ENCODE measurements around the gene ITSN1.
"Not testable (repeated sequence)": the region's sequence is repeated elsewhere in the genome, so short reads cannot be mapped to it uniquely, and the experiment has no call there.

ITSN1 gene

DNA sequence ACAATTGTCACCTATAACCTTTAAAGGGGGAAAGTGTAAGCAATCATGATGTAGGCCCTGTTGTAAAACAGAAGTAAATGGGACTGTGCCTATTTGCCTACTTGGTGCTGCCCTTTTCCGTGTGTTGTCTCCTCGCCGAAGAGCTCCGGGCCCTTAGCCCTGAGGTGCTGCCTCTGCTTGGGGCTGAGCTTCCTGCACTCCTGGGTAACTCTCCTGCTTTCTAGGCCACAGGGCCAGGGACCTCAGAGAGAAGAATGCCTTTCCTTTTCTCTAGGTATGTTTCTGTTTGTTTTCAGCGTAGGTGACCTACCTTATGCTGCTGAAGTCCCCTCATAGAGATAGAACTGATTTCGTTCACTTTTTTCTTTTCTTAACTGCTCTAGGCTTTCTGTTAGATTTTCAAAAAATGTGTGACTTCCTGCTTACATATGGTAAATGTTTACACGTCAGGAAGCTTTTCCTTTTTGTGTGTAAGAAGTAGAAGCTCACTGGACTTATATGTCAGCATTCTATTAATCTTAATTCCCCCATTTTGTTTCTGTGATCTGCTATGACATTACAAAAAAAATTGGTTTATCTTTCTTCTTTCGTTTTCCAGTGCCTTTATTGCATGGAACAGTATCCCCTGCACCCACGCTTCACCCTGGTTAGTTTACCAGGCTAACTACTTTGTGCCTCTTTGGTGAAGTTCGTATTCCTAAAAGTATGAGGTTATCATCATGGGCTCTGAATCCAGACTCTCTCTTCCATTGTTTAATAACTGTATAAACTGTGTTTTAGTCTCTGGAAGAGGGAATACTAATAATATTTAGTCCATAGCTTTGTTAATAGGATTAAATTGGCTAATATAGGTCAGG lies 61.7 kb downstream of the ITSN1 start:
- TF ChIP-seq, protein P1, sequence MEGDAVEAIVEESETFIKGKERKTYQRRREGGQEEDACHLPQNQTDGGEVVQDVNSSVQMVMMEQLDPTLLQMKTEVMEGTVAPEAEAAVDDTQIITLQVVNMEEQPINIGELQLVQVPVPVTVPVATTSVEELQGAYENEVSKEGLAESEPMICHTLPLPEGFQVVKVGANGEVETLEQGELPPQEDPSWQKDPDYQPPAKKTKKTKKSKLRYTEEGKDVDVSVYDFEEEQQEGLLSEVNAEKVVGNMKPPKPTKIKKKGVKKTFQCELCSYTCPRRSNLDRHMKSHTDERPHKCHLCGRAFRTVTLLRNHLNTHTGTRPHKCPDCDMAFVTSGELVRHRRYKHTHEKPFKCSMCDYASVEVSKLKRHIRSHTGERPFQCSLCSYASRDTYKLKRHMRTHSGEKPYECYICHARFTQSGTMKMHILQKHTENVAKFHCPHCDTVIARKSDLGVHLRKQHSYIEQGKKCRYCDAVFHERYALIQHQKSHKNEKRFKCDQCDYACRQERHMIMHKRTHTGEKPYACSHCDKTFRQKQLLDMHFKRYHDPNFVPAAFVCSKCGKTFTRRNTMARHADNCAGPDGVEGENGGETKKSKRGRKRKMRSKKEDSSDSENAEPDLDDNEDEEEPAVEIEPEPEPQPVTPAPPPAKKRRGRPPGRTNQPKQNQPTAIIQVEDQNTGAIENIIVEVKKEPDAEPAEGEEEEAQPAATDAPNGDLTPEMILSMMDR (IDR thresholded peaks at IDR 0.05; ENCODE audit: insufficient read depth, missing control alignments), result no peak
- DNase-seq (ENCODE audit: insufficient read length, low spot score) (no peak), FAIRE-seq (no peak)

DNA sequence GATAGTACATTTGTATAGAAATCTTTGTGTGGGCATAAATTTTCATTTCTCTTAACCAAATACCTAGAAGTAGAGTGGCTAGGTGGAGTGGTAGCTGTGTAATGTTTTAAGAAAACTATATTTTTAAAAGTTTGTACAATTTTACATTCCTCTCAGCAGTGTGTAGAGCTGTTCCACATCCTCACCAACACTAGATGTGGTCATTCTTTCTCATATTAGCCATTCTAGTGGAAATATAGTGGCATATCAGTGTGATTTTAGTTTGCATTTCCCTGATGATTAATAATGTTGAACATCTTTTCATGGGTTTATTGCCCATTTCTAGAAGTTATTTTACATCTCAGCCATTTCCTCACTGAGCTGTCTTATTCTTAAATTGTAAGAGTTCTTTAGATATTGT lies 65.5 kb downstream of the ITSN1 start:
- no peak for DNase-seq (ENCODE audit: insufficient read length, low spot score)
- FAIRE-seq, result no peak
- TF ChIP-seq, protein P1 (IDR thresholded peaks at IDR 0.05; ENCODE audit: insufficient read depth, missing control alignments), result no peak

DNA sequence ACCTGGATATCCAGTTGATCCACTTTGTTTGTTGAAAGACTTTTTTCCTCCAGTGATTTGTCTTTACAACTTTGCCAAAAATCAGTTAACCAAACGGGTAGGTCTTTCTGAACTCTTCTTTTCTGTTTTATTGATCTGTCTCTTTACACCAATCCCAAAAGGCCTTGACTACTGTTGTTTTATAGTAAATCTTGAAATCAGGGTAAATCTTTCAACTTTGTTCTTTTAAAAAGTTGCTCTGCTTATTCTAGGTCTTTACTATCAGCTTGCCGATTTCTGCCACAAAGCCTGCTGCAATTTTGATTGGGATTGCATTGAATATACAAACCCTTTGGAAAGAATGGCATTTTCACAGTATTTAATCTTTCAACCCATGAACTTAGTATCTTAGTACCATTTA lies 66.6 kb downstream of the ITSN1 start:
- no peak for DNase-seq (ENCODE audit: insufficient read length, low spot score)
- no peak for FAIRE-seq
- TF ChIP-seq, protein P1 (IDR thresholded peaks at IDR 0.05; ENCODE audit: insufficient read depth, missing control alignments), result no peak

DNA sequence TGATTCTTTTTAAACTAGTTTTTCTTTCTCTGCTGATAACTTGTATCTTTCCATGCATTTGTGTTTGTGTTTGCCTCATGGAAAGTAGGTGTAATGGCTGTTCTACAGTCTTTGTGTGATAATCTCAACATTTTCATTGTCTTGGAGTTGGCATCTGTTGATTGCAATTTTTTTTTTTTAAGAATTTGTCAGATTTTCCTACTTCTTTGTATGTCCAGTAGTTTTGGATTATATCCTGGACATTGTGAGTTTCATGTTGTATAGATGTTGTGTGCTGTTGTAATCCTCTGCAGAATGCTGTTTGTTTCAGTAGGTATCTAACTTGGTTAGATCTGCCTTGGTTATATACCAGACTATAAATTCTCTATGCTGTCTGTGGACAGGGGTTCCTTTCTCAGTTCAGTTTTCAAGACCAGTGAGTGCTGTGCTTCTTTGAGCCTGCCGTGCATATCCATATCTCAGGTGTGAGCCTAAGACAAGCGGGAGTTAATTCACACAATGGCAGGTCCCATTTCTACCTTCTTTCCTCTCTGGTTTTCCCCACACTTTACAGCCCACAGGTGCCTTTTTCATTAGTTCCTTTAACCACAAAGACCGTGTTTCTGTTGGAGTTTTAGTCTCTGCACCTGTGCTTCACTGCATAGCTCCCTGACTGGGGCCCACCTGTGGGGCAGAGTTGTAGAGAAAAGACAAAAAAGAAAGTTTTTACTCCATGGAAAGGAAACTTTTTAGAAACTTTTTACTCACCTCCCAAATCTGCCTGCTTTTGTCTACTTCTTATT lies 69.9 kb downstream of the ITSN1 start:
- DNase-seq (ENCODE audit: insufficient read length, low spot score) (no peak), FAIRE-seq (peak; percentile 44)
- TF ChIP-seq, protein P1 (IDR thresholded peaks at IDR 0.05; ENCODE audit: insufficient read depth, missing control alignments), result no peak

DNA sequence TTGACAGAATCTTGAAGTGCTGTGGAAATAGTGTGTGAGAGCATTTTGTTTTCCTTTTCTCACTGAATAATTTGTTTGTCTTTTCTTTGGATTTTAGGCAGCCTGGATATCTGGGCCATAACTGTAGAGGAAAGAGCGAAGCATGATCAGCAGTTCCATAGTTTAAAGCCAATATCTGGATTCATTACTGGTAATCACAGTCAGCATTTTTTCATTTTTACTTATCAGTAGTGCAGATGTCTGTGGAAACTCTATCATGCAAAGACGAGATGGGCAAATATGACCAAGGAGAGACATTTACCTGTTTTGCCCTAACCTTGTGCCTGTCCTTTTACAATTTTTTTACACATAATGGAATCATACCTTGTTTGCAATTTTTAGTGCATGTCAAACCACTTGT lies 78.8 kb downstream of the ITSN1 start:
- DNase-seq (ENCODE audit: insufficient read length, low spot score) (no peak), FAIRE-seq (no peak)
- TF ChIP-seq, protein P1 (IDR thresholded peaks at IDR 0.05; ENCODE audit: insufficient read depth, missing control alignments), result no peak

DNA sequence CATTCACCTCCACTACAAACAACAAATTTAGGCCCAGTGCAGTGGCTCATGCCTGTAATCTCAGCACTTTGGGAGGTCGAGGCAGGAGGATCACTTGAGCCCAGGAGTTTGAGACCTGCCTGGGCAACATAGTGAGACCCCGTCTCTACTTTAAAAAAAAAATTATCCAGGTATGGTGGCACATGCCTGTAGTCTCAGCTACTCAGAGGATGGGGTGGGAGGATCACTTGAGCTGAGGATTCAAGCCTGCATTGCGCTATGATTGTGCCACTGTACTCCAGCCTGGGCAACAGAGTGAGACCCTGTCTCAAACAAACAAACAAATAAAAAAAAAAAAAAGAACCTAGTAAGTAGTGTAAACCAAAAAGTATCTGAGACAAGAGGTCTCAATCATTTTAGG lies 86.8 kb downstream of the ITSN1 start:
- not testable (repeated sequence) for FAIRE-seq

DNA sequence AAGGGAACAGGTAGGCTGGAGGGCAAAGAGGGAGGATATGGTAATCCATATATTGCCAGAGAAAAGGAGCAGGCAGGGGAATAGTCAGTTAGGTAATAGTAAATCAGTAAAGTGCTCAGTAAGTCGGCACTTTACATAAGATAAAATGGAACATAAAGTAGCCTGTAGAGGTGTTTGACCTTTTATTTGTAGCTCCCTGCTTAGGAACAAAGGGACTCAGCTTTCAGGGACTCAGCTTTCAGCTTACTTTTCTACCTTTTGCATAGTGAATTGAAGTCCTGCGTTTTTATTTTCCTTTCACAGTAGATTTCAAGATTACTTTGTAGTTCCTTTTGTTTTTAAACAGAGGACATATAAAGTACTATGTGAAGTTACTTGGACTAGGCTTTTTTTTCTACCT lies 87.3 kb downstream of the ITSN1 start:
- TF ChIP-seq, protein P1 (IDR thresholded peaks at IDR 0.05; ENCODE audit: insufficient read depth, missing control alignments), result no peak
- FAIRE-seq (no peak), DNase-seq (ENCODE audit: insufficient read length, low spot score) (no peak)

More for the DNA sequence above, 86.8 kb downstream of the ITSN1 start:
- DNase-seq (ENCODE audit: insufficient read length, low spot score), result not testable (repeated sequence)

Measured in D721Med (cell line).